GM19452 (cell line): ENCODE measurements around the gene TCN2.
A peak's percentile ranks its signal among the peaks of the same experiment; 100 is the strongest.
"Not testable (repeated sequence)": the region's sequence is repeated elsewhere in the genome, so short reads cannot be mapped to it uniquely, and the experiment has no call there.

ENCODE experiments used
- ATAC-seq: cut with Tn5 transposase; IDR thresholded peaks from one replicate; pipeline ENCODE4 v1.9.1; 2021; ENCODE audit not compliant: unreplicated experiment

Gene TCN2

GRCh38 chr22:30609260-30610185, 2.5 kb downstream of the TCN2 start:
- ATAC-seq, result peak; percentile 48

DNA sequence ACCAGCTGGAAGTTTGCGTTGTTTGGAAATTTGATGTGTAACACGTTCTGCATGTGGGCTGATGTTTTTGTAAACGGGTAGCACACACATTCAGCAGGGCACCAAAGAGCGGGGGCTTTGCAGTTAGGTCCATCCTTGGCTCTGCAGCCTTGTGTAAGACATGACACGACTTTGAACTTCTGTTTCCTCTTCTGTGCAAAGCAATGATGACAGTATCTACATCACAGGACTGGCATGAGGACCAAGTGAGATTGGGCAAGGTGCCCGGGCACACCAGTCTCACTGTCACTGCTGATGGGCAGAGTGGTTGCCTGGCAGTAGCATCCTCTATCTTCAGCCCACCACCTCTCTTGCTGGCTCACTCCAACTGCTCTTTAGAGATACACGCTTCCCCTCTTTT, 3.3 kb downstream of the TCN2 start:
- ATAC-seq, result no peak

- ATAC-seq, result no peak
Observed at GRCh38 chr22:30611197-30611596, 4.2 kb downstream of the TCN2 start.

DNA sequence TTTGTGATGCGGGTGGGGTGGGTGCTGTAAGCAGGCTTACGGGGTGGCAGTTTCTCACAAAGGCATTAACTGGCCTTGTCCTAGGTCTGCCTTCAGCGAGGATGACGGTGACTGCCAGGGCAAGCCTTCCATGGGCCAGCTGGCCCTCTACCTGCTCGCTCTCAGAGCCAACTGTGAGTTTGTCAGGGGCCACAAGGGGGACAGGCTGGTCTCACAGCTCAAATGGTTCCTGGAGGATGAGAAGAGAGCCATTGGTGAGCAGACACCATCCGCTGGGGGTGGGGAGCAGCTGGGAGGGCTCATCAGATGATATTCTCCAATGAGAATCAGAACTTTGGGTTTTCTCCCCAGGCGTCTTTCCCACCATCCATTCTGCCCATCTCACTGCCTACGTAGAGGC, 5.8 kb downstream of the TCN2 start:
- ATAC-seq, result no peak

GRCh38 chr22:30614268-30614667, 7.3 kb downstream of the TCN2 start:
- no peak for ATAC-seq

DNA sequence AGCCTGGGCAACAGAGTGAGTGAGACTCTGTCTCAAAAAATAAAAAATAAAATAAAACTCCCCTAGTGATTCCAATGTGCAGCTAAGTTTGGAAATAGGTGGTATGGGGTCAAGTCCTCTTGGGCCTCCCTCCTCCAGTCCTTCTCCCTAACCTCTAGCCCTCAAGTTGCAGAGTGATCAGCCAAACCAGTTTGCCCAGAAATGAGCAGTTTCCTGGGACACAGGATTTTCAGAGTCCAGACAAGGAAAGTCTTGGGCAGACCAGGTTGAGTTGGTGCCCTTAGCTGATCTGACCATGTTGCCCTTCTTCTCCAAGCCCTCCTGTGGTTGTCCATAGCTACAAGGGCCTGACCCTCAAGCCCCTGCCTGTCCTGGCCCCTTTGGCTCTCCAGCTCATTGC, 7.9 kb downstream of the TCN2 start:
- ATAC-seq, result no peak

DNA sequence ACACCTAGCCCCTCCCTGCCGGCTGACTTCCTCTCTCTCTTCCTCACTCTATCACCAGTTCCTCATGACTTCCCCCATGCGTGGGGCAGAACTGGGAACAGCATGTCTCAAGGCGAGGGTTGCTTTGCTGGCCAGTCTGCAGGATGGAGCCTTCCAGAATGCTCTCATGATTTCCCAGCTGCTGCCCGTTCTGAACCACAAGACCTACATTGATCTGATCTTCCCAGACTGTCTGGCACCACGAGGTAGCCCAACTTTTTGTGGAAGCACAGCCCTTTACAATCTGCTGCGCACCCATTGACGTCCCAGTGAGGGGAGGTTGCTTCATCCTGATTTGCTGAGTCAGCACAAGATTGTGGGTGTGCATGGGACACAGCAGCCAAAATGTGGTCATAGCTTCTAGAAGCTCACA, 8.6 kb downstream of the TCN2 start:
- ATAC-seq, result no peak

DNA sequence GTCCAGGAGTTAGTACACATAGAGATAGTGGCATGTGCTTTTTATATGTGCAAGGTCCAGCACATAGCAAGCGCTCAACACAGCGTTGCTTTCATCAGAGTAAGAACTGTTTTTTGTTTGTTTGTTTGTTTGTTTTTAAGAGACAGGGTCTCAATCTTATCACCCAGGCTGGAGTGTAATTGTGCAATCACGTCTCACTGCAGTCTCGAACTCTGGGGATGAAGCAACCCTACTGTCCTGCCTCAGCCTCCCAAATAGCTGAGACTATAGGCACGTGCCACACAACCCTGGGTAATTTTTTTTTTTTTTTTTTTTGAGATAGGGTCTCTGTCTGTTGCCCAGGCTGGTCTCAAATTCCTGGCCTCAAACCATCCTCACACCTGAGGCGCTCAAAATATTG, 10.8 kb downstream of the TCN2 start:
- ATAC-seq, result no peak

DNA sequence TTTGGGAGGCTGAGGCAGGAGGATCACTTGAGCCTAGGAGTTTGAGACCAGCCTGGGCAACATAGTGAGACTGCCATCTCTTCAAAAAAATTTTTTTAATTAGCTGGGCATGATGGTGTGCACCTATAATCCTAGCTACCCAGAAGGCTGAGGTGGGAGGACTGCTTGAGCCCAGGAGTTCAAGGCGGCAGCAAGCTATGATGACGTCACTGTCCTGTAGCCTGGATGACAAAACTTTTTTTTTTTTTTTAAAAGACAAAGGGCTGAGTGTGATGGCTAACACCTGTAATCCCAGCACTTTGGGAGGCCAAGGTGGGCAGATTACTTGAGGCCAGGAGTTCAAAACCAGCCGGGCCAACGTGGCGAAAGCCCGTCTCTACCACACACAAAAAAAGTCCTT, 12.9 kb downstream of the TCN2 start:
- ATAC-seq, result not testable (repeated sequence)

GRCh38 chr22:30626413-30626812, 19.4 kb downstream of the TCN2 start:
- ATAC-seq, result no peak

- no peak for ATAC-seq
Observed at GRCh38 chr22:30627471-30627870, 20.5 kb downstream of the TCN2 start.

DNA sequence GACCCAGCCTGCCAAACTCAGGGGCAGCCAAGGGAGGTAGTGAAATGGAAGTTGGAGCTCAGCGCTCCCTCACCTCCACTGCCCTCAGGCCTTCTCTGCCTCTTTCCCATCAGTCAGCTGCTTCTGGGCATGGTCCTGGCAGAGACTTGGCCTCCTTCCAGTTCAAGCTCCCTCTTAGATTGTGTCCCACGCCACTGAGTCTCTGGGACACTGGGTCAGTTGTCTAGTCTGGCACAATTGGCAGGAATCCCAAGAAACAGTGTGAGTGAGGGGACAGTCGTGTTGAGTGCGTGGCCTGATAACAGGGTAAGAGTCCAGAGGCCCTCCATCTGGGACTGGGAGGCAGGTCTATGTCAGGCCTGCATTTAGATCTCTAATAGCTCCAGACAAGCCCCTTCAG, 21.5 kb downstream of the TCN2 start:
- no peak for ATAC-seq

DNA sequence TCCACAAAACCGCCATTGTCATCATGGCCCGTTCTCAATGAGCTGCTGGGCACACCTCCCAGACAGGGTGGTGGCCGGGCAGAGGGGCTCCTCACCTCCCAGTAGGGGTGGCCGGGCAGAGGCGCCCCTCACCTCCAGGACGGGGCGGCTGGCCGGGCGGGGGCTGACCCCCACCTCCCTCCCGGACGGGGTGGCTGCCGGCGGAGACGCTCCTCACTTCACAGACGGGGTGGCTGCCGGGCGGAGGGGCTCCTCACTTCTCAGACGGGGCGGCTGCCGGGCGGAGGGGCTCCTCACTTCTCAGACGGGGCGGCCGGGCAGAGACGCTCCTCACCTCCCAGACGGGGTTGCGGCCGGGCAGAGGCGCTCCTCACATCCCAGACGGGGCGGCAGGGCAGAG, 24.5 kb downstream of the TCN2 start:
- ATAC-seq, result not testable (repeated sequence)

DNA sequence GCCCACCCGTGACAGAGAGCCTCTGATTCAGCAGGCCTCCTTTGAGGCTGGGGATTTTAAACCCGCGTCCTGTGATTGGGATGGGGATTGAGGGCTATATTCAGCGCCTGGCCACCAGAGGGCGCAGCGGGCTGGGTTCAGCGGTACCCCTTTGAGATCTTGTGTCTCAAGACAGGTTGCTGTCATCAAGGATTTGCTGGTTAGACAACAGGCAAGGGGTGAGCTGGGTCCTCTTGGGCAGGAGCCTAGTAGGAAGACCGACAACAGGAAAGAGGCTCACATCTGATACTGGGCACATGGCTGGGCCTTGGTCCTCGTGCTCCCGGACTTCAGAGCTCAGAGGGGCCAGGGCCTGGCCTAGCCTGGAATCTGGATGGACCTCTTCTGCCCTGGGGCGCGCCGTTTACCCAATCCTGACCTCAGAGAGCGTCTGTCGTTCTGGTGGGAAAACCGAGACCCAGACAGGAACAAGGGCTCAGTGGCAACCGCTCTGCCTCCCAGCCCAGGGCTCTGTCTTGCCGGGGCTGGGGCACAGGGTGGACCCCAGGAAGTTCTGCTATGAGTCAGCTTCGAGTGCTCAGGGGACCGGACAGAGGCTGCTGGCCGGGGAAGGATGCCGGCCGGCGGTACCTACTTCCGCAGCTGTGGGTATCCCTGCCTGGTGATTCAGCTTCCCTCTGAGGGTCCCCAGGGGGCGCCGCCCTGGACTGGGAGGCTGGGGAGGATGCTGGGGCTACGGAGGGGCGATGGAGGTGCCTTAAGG, 27.7 kb downstream of the TCN2 start:
- ATAC-seq, result peak; percentile 55

- ATAC-seq, result peak; percentile 68
Observed at GRCh38 chr22:30635273-30636225, 28.6 kb downstream of the TCN2 start, which contains the start of gene SLC35E4. Gene SLC35E4, plus strand, starts transcription at chr22:30635781. Its CDS starts 670 bp downstream, at chr22:30636451.

GRCh38 chr22:30636226-30637077, 29.5 kb downstream of the TCN2 start:
- no peak for ATAC-seq

- ATAC-seq, result no peak
Observed at GRCh38 chr22:30637701-30638114, 30.7 kb downstream of the TCN2 start.

- no peak for ATAC-seq
Observed at GRCh38 chr22:30640361-30640760, 33.4 kb downstream of the TCN2 start.

- no peak for ATAC-seq
Observed at GRCh38 chr22:30640839-30641430, 34.0 kb downstream of the TCN2 start.
